GM12878 (cell line): ENCODE results near the gene ERCC3. TPM values are rescaled to one million over a fixed set of nuclear protein-coding genes. Genes with fewer than 3 reads are reported as not detected.

ENCODE experiments used
- ATAC-seq: fragments of 200-7000 bp; cut with Tn5 transposase; 3 replicates; pipeline ENCODE4 v1.9.1; 2020; ENCODE audit warnings: mild to moderate bottlenecking, moderate library complexity
- BruUV-seq: library from RNA; stranded (reverse); fragments of 400-500 nt; replicated peaks from 2 replicates; lab custom pipeline; 2021; lab: Mats Ljungman, UMichigan
- CTCF ChIA-PET: fragments of 300-600 bp; sonication (Branson Sonifier 250); formaldehyde crosslinking; extraction: SDS; loops from one replicate; lab custom pipeline; 2021; ENCODE audit warnings: inconsistent platforms; lab: Yijun Ruan, JAX
- POLR2A ChIA-PET: fragments of 350-600 bp; formaldehyde crosslinking; extraction: SDS; loops from one replicate; lab custom pipeline; 2021; ENCODE audit warnings: inconsistent platforms; lab: Charles Lee
- RAD21 ChIA-PET: fragments of 300-600 bp; sonication (Branson Sonifier 250); formaldehyde crosslinking; loops from one replicate; lab custom pipeline; 2023; ENCODE audit warnings: antibody characterized with exemption; ENCODE audit not compliant: unreplicated experiment; lab: Charles Lee
- SMC1A ChIA-PET: fragments of 300-600 bp; sonication (Branson Sonifier 250); formaldehyde crosslinking; loops from one replicate; lab custom pipeline; 2023; ENCODE audit not compliant: unreplicated experiment, uncharacterized antibody; lab: Charles Lee
- DNase-seq: peaks from one replicate; pipeline ENCODE4 v3.0.0-alpha.2; 2011; ENCODE audit warnings: low read depth, low spot score
- FAIRE-seq: peaks from 3 replicates; lab custom pipeline; 2011; peaks lifted over from hg19 to GRCh38; lab: Jason Lieb, UNC
- H2AFZ ChIP-seq: 2 replicates; pipeline ENCODE4 v1.6.0; 2011; ENCODE audit warnings: low read depth, low read length, control low read depth; ENCODE audit not compliant: control insufficient read depth
- H3K27ac ChIP-seq: 2 replicates; pipeline ENCODE4 v1.5.1; 2011; ENCODE audit warnings: control low read depth; ENCODE audit not compliant: control insufficient read depth, insufficient read depth
- H3K27me3 ChIP-seq, 2 experiments: replicated peaks in 1 of 2; 2 replicates each; pipeline versions ENCODE4 v1.6.0 to v1.6.1; 2011; ENCODE audit warnings: low read length in 1 of 2; ENCODE audit not compliant: control insufficient read depth in 2 of 2, insufficient read depth in 2 of 2
- H3K36me3 ChIP-seq, 2 experiments: 2 replicates each; pipeline ENCODE4 v1.5.1; 2011; ENCODE audit warnings: low read length in 1 of 2; ENCODE audit not compliant: control insufficient read depth in 2 of 2, insufficient read depth in 2 of 2
- H3K4me1 ChIP-seq: 2 replicates; pipeline ENCODE4 v1.6.1; 2011; ENCODE audit warnings: mild to moderate bottlenecking, low read length, moderate library complexity, mixed read lengths; ENCODE audit not compliant: control insufficient read depth, insufficient read depth
- H3K4me2 ChIP-seq: 2 replicates; pipeline ENCODE4 v1.6.0; 2011; ENCODE audit warnings: control low read depth; ENCODE audit not compliant: control insufficient read depth, insufficient read depth
- H3K4me3 ChIP-seq: fragments of 200-600 bp; sonication (generic); 2 replicates; pipeline ENCODE4 v1.5.1; 2016
- H3K79me2 ChIP-seq: 2 replicates; pipeline ENCODE4 v1.6.0; 2011; ENCODE audit warnings: low read length; ENCODE audit not compliant: control insufficient read depth, insufficient read depth
- H3K9ac ChIP-seq: 2 replicates; pipeline ENCODE4 v1.8.0; 2011; ENCODE audit warnings: low read length, control low read depth, mixed read lengths; ENCODE audit not compliant: control insufficient read depth, insufficient read depth
- H3K9me3 ChIP-seq: replicated peaks from 3 replicates; pipeline ENCODE4 v1.5.1; 2011; ENCODE audit warnings: mild to moderate bottlenecking, low read length; ENCODE audit not compliant: control insufficient read depth, insufficient read depth
- H4K20me1 ChIP-seq: 2 replicates; pipeline ENCODE4 v1.6.0; 2011; ENCODE audit not compliant: control insufficient read depth, insufficient read depth
- BMI1 ChIP-seq: fragments of 450-650 bp; IDR thresholded peaks from 2 replicates; pipeline ENCODE4 v1.6.1; 2016; ENCODE audit warnings: mild to moderate bottlenecking, moderate library complexity, borderline replicate concordance
- CEBPB ChIP-seq, 2 experiments: fragments of 150-350 bp in 1 of 2; IDR thresholded peaks; 2 replicates each; pipeline ENCODE4 v1.6.1; 2012 to 2014; ENCODE audit warnings: low read depth in 2 of 2, low read length in 2 of 2, borderline replicate concordance in 1 of 2, inconsistent platforms in 1 of 2
- FOXK2 ChIP-seq: fragments of 450-650 bp; IDR thresholded peaks from 2 replicates; pipeline ENCODE4 v1.6.1; 2017; ENCODE audit warnings: mild to moderate bottlenecking, moderate library complexity
- IKZF1 ChIP-seq: fragments of 450-650 bp; conservative IDR thresholded peaks from 2 replicates; pipeline ENCODE4 v1.6.1; 2017; ENCODE audit warnings: antibody characterized with exemption, mild to moderate bottlenecking
- PBX3 ChIP-seq: IDR thresholded peaks from 2 replicates; pipeline ENCODE4 v1.6.1; 2011; ENCODE audit warnings: mild to moderate bottlenecking, low read depth, low read length, moderate library complexity; ENCODE audit not compliant: insufficient replicate concordance
- POLR2AphosphoS5 ChIP-seq: IDR thresholded peaks from 2 replicates; pipeline ENCODE4 v1.6.1; 2011; ENCODE audit warnings: mild to moderate bottlenecking, low read length, inconsistent platforms
- SKIL ChIP-seq: fragments of 450-650 bp; IDR thresholded peaks from 2 replicates; pipeline ENCODE4 v1.6.1; 2017; ENCODE audit warnings: mild to moderate bottlenecking, low read depth, inconsistent platforms; ENCODE audit not compliant: poor library complexity, severe bottlenecking
- SP1 ChIP-seq: IDR thresholded peaks from one replicate; pipeline ENCODE4 v1.6.1; 2011; ENCODE audit warnings: low read depth, low read length
- SPI1 ChIP-seq: IDR thresholded peaks from 2 replicates; pipeline ENCODE4 v1.6.1; 2011; ENCODE audit warnings: low read depth, mild to moderate bottlenecking, low read length, moderate library complexity, borderline replicate concordance; ENCODE audit not compliant: insufficient read depth
- TAF1 ChIP-seq: IDR thresholded peaks from 2 replicates; pipeline ENCODE4 v1.6.1; 2011; ENCODE audit warnings: mild to moderate bottlenecking, low read depth, low read length, borderline replicate concordance
- ZNF274 ChIP-seq: IDR thresholded peaks from one replicate; pipeline ENCODE4 v1.8.0; 2011; ENCODE audit not compliant: insufficient read length, insufficient read depth
- WGBS: methylation state at CpG from one replicate; pipeline ENCODE4 v1.1.6; 2016; ENCODE audit warnings: low lambda C conversion rate; ENCODE audit not compliant: insufficient replicate concordance, insufficient coverage; ENCODE audit errors: missing lambda C conversion rate; 5-methylcytosine and 5-hydroxymethylcytosine counted together
- in situ Hi-C: fragments of 300-500 bp; cut with MboI; formaldehyde crosslinking; loops from 9 replicates; pipeline ENCODE4 v1.14.3; 2018; ENCODE audit warnings: mixed read lengths
- intact Hi-C: fragments of 100-400 bp; cut with micrococcal nuclease; formaldehyde crosslinking; loops from one replicate; pipeline ENCODE4 v1.14.2; 2022; ENCODE audit not compliant: unreplicated experiment
- polyA plus RNA-seq, 11 experiments: library from polyadenylated mRNA; depleted of rRNA in 4 of 11; unstranded in 6 of 11; stranded (reverse) in 5 of 11; fragments of >200 nt; fragmentation: Nextera tagmentation in 4 of 11; fragmentation: Illumina TruSeq in 1 of 11; extraction: Ambion mirVana in 4 of 11; extraction: Trizol in 1 of 11; gene quantifications; 1 replicate in 1 of 11; 2 replicates in 10 of 11; pipeline versions ENCODE4 v1.2.1 to v1.2.3, GENCODE V29; 2011 to 2016; ENCODE audit warnings: inconsistent platforms in 2 of 11, missing spikeins in 2 of 11, low read depth in 1 of 11
- total RNA-seq, 4 experiments: library from RNA; depleted of rRNA in 3 of 4; stranded (reverse); fragments of >200 nt in 3 of 4; fragmentation: Illumina TruSeq in 1 of 4; extraction: Trizol in 1 of 4; gene quantifications; 2 replicates each; pipeline versions ENCODE4 v1.2.1 to v1.2.3, GENCODE V29; 2013 to 2021

ERCC3 gene
- total and polyA plus RNA-seq, 10 of the 15 experiments (the other 5 are each of a cell fraction or from before 2014, with no cell fraction given): 17.1 to 64.8 (median 42.8) TPM

- no peak overlapping the region for H3K4me3 ChIP-seq
- POLR2A ChIA-PET: interaction anchor here (1.6 kb wide), 1 partner anchor 20 kb away, joined by 5 read pairs; the partner anchor contains the start of gene ERCC3
- no peaks in the 10 kb centered on the region for H4K20me1 ChIP-seq
- no peaks in the 10 kb centered on the region for H3K9me3 ChIP-seq
- H2AFZ ChIP-seq: no peak overlapping the region
- SMC1A ChIA-PET: interaction anchor here (0.9 to 2.6 kb wide), 5 partner anchors 9 to 122 kb away, joined by 3 to 12 read pairs (median 3); no protein-coding TSS in a partner anchor
- H3K27me3 ChIP-seq: no peaks in the 10 kb centered on the region
- RAD21 ChIA-PET: interaction anchor here (2.0 kb wide), 1 partner anchor 10 kb away, joined by 5 read pairs; no protein-coding TSS in a partner anchor
- H3K79me2 ChIP-seq: no peaks in the 10 kb centered on the region
- intact Hi-C loops (no loop called here), in situ Hi-C loops (no loop called here)
- FAIRE-seq: no peak
- ATAC-seq: peak; percentile 61
- H3K36me3 ChIP-seq: peaks cover 8 to 29% of the 10 kb centered on the region in 2 experiments
- WGBS: 97% methylated on average over 7 of the region's 7 CpGs
- H3K4me1 ChIP-seq: peaks cover 18% of the 10 kb centered on the region
- CTCF ChIA-PET: interaction anchor here (1.1 to 1.8 kb wide), 3 partner anchors 10 to 164 kb away, joined by 3 to 5 read pairs (median 4); partner anchors contain the start of gene ERCC3
- H3K4me2 ChIP-seq: no peak overlapping the region
- TF ChIP-seq ZNF274 (no peak), SPI1 (peak; percentile 73; the same call in 1 of the 2 replicates), SP1 (no peak)
- no peak overlapping the region for H3K9ac ChIP-seq
- DNase-seq: no peak
- no peak overlapping the region; the same call in 1 of the 2 replicates for H3K27ac ChIP-seq
- no TSS peak for BruUV-seq
These were observed 20.4 kb upstream of the ERCC3 start for GRCh38 chr2:127314193-127314988.

- H3K4me2 ChIP-seq: peak overlapping the region; percentile 34; the same call in 1 of the 2 replicates
- ChIA-PET CTCF (interaction anchor here (1.0 to 1.8 kb wide), 3 partner anchors 11 to 116 kb away, joined by 3 to 8 read pairs (median 5); partner anchors contain the start of gene ERCC3), RAD21 (interaction anchor here (1.0 to 2.0 kb wide), 2 partner anchors 11 to 166 kb away, joined by 3 to 5 read pairs; no protein-coding TSS in a partner anchor), SMC1A (interaction anchor here (0.9 to 2.6 kb wide), 7 partner anchors 8 to 166 kb away, joined by 3 to 12 read pairs (median 3); no protein-coding TSS in a partner anchor), POLR2A (interaction anchor here (0.6 to 1.6 kb wide), 2 partner anchors 19 to 77 kb away, joined by 3 to 5 read pairs; partner anchors contain the start of gene ERCC3)
- no peaks in the 10 kb centered on the region for H3K27me3 ChIP-seq
- no peaks in the 10 kb centered on the region for H3K79me2 ChIP-seq
- BruUV-seq: no TSS peak
- FAIRE-seq (peak; percentile 41), ATAC-seq (peak; percentile 99), DNase-seq (peak; percentile 57)
- no peaks in the 10 kb centered on the region for H4K20me1 ChIP-seq
- peaks cover 4 to 32% of the 10 kb centered on the region in 2 experiments for H3K36me3 ChIP-seq
- H3K4me1 ChIP-seq: peaks cover 18% of the 10 kb centered on the region
- H3K27ac ChIP-seq: no peak overlapping the region
- in situ Hi-C loops: no loop called here
- no peak overlapping the region for H3K9ac ChIP-seq
- no peaks in the 10 kb centered on the region for H3K9me3 ChIP-seq
- 4% methylated on average over 3 of the region's 3 CpGs for WGBS
- H3K4me3 ChIP-seq: no peak overlapping the region
- intact Hi-C loops: no loop called here
- no peak overlapping the region for H2AFZ ChIP-seq
- TF ChIP-seq BMI1 (no peak), PBX3 (no peak), IKZF1 (peak; percentile 81), CEBPB (IDR thresholded peaks at IDR 0.05; ENCODE audit: borderline replicate concordance in 1 of 2, low read depth in 2 of 2, low read length in 2 of 2) (no peak), SKIL (no peak), SPI1 (peak; percentile 98), FOXK2 (no peak), TAF1 (no peak), POLR2AphosphoS5 (no peak)
These were observed 19.5 kb upstream of the ERCC3 start for GRCh38 chr2:127313406-127313805.
